ENCODE data around the gene PDE11A.

DNA sequence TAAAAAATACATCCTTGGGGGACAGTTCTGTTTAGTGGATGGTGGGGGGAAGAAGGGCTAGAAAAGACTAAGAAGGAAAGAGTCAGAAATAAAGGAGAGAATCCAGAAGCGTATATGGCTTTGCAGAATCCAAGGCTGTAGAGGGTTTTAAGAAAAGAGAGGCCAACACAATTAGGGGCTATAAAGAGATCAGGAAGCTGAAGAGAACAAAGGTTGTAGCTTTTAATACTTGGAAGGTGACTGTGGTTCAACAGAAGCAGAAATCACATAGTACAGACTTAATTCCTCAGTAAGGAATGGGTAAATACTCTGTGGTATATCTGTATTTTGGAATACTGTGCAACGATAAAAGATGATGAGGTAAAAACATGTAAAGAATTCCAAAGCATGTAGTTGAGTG lies 393.6 kb downstream of the PDE11A start:
- TF ChIP-seq CTCF (IDR thresholded peaks at IDR 0.05) (no peak), POLR2A (IDR thresholded peaks at IDR 0.05) (no peak), EP300 (IDR thresholded peaks at IDR 0.05) (no peak)
